SK-N-SH treated with all-trans-retinoic acid at 6 μM for 48 hours (cell line): ENCODE results near the gene NUBPL.

ENCODE experiments used
- ESRRG ChIP-seq: fragments of 250-450 bp; sonication (Bioruptor Pico); IDR thresholded peaks from 2 replicates; pipeline ENCODE4 v1.6.1; 2021; ENCODE audit warnings: mild to moderate bottlenecking
- TOX ChIP-seq: fragments of 250-450 bp; sonication (Bioruptor Pico); IDR thresholded peaks from 2 replicates; pipeline ENCODE4 v1.8.0; 2021; ENCODE audit warnings: mild to moderate bottlenecking, moderate library complexity, borderline replicate concordance

DNA sequence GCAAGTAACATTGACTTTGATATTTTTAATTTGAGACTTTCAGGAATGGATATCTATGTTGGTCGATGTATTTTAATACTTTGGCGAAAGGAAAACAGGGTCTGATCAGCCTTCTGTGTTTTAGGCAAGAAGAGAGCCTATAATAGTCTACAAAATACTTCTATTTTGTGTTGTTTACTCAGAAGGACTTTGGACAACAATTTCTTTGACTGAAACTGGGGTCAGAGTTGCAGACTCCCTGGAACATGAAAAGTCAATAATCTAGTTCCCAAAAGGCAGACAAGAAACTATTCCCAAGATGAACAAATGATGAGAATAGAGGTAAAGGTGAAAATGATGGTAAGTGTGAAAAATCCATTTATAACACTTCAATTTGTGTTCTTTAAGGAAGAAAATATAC lies 10.6 kb upstream of the NUBPL start:
- TF ChIP-seq ESRRG (CRISPR knock-in tag) (no peak), TOX (CRISPR knock-in tag) (no peak)
